OCI-LY7 (cell line): Measurements from ENCODE around the gene AGBL3. TPM values are rescaled to one million over a fixed set of nuclear protein-coding genes. Genes with fewer than 3 reads are reported as not detected.
A peak's percentile ranks its signal among the peaks of the same experiment; 100 is the strongest.

Experiments
- BruUV-seq: library from RNA; stranded (reverse); fragments of 400-500 nt; replicated peaks from 2 replicates; lab custom pipeline; 2021; lab: Mats Ljungman, UMichigan
- CTCF ChIA-PET: fragments of 300-600 bp; sonication (Branson Sonifier 250); formaldehyde crosslinking; loops from one replicate; lab custom pipeline; 2022; ENCODE audit warnings: antibody characterized with exemption; ENCODE audit not compliant: unreplicated experiment; lab: Charles Lee
- POLR2A ChIA-PET: fragments of 300-600 bp; sonication (Branson Sonifier 250); formaldehyde crosslinking; loops from one replicate; lab custom pipeline; 2022; ENCODE audit warnings: antibody characterized with exemption; lab: Charles Lee
- DNase-seq: peaks from one replicate; pipeline ENCODE4 v3.0.0-alpha.2; 2015; ENCODE audit warnings: low spot score
- H2AFZ ChIP-seq: fragments of 200-600 bp; sonication (generic), shearing (Covaris generic); 2 replicates; pipeline ENCODE4 v1.6.1; 2014; ENCODE audit warnings: mild to moderate bottlenecking, antibody characterized with exemption, low read length, moderate library complexity
- H3K27ac ChIP-seq: fragments of 200-600 bp; sonication (generic); 2 replicates; pipeline ENCODE4 v1.5.1; 2014; ENCODE audit warnings: mixed run types, low read depth, mild to moderate bottlenecking, moderate library complexity, low read length, inconsistent platforms; ENCODE audit not compliant: poor library complexity, severe bottlenecking
- H3K36me3 ChIP-seq: fragments of 200-600 bp; sonication (generic); 2 replicates; pipeline ENCODE4 v1.6.1; 2014; ENCODE audit warnings: mild to moderate bottlenecking, antibody characterized with exemption, low read length, moderate library complexity, mixed read lengths; ENCODE audit not compliant: insufficient read depth
- H3K4me1 ChIP-seq: fragments of 200-600 bp; sonication (generic); 2 replicates; pipeline ENCODE4 v1.5.1; 2014; ENCODE audit warnings: mild to moderate bottlenecking, low read length; ENCODE audit not compliant: insufficient read depth, poor library complexity, severe bottlenecking
- H3K4me2 ChIP-seq: fragments of 200-600 bp; sonication (generic); 2 replicates; pipeline ENCODE4 v1.6.1; 2014; ENCODE audit warnings: mild to moderate bottlenecking, low read length
- H3K4me3 ChIP-seq: fragments of 200-600 bp; sonication (generic); 2 replicates; pipeline ENCODE4 v1.5.1; 2014; ENCODE audit warnings: mild to moderate bottlenecking, low read depth, low read length; ENCODE audit not compliant: poor library complexity, severe bottlenecking
- H3K79me2 ChIP-seq: fragments of 200-600 bp; sonication (generic); 2 replicates; pipeline ENCODE4 v1.6.1; 2016; ENCODE audit warnings: low read depth, mild to moderate bottlenecking, low read length, moderate library complexity, mixed read lengths; ENCODE audit not compliant: insufficient read depth
- H3K9me2 ChIP-seq: fragments of 200-600 bp; sonication (generic); 2 replicates; pipeline ENCODE4 v1.6.1; 2016; ENCODE audit warnings: mild to moderate bottlenecking, low read length, mixed read lengths; ENCODE audit not compliant: insufficient read depth
- H3K9me3 ChIP-seq: fragments of 200-600 bp; sonication (generic); 2 replicates; pipeline ENCODE4 v1.6.1; 2014; ENCODE audit warnings: mild to moderate bottlenecking, mixed run types, low read length, mixed read lengths
- H4K20me1 ChIP-seq: fragments of 200-600 bp; sonication (generic); 2 replicates; pipeline ENCODE4 v1.6.1; 2014; ENCODE audit warnings: mild to moderate bottlenecking, antibody characterized with exemption, low read length, moderate library complexity, mixed read lengths; ENCODE audit not compliant: insufficient read depth
- EZH2phosphoT487 ChIP-seq: fragments of 200-600 bp; sonication (generic); IDR thresholded peaks from 2 replicates; pipeline ENCODE4 v1.6.1; 2018; ENCODE audit warnings: low read depth, borderline replicate concordance, mild to moderate bottlenecking, mixed run types, antibody characterized with exemption, low read length, moderate library complexity, mixed read lengths
- intact Hi-C: fragments of 100-400 bp; cut with micrococcal nuclease; formaldehyde crosslinking; loops from one replicate; pipeline ENCODE4 v1.10.0; 2022; ENCODE audit not compliant: unreplicated experiment
- total RNA-seq, 2 experiments: library from RNA; depleted of rRNA in 1 of 2; stranded (reverse); fragments of >200 nt in 1 of 2; shearing (Covaris generic) in 1 of 2; gene quantifications; 2 replicates each; pipeline ENCODE4 v1.2.3, GENCODE V29; 2014 to 2022
- TF ChIP-seq, protein P1 (sequence below): fragments of 200-600 bp; sonication (generic); conservative IDR thresholded peaks from 2 replicates; pipeline ENCODE4 v1.5.1; 2014; ENCODE audit warnings: mild to moderate bottlenecking, antibody characterized with exemption, low read length, moderate library complexity, mixed read lengths

Gene AGBL3
- total RNA-seq, 2 experiments from 2014 or later: 3.5 to 4.9 TPM

- peak; percentile 27 for DNase-seq
- no peak for TF ChIP-seq EZH2phosphoT487
- TF ChIP-seq, protein P1, sequence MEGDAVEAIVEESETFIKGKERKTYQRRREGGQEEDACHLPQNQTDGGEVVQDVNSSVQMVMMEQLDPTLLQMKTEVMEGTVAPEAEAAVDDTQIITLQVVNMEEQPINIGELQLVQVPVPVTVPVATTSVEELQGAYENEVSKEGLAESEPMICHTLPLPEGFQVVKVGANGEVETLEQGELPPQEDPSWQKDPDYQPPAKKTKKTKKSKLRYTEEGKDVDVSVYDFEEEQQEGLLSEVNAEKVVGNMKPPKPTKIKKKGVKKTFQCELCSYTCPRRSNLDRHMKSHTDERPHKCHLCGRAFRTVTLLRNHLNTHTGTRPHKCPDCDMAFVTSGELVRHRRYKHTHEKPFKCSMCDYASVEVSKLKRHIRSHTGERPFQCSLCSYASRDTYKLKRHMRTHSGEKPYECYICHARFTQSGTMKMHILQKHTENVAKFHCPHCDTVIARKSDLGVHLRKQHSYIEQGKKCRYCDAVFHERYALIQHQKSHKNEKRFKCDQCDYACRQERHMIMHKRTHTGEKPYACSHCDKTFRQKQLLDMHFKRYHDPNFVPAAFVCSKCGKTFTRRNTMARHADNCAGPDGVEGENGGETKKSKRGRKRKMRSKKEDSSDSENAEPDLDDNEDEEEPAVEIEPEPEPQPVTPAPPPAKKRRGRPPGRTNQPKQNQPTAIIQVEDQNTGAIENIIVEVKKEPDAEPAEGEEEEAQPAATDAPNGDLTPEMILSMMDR: peak; percentile 67
- intact Hi-C loops: loop anchor here (5.0 to 10.0 kb wide), 2 partner anchors 82 to 509 kb away; no protein-coding TSS in a partner anchor
- Histone ChIP-seq H3K79me2 (no peaks in the 10 kb centered on the region), H2AFZ (no peak overlapping the region), H3K4me3 (no peak overlapping the region), H4K20me1 (no peaks in the 10 kb centered on the region), H3K9me3 (no peaks in the 10 kb centered on the region), H3K27ac (no peak overlapping the region), H3K4me2 (no peak overlapping the region), H3K4me1 (no peaks in the 10 kb centered on the region), H3K36me3 (no peaks in the 10 kb centered on the region), H3K9me2 (no peaks in the 10 kb centered on the region)
- no TSS peak for BruUV-seq
- ChIA-PET CTCF (no interaction called here), POLR2A (no interaction called here)
Observed at GRCh38 chr7:134943785-134944400, 42.4 kb upstream of the AGBL3 start.

DNA sequence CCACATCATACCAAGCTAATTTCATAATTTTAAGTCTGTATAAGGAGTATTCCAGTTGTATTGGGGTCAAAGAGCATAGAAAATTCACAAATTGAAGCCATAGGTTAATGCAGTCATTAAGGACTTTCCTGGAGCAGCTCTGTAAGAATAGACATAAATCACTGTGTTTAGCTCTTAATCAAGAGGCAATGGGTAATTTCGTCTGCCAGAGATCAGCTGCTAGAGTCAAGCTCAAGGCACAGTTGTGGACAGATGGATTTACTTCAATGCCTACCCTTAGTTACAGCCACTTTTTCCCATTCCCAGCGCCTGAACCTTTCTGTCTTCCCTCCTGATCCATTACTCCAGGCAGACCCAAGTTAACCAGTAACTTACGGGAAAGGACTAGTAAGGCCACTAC lies 40.6 kb upstream of the AGBL3 start:
- POLR2A ChIA-PET: no interaction called here
- H3K79me2 ChIP-seq: no peaks in the 10 kb centered on the region
- intact Hi-C loops: loop anchor here (10.0 kb wide), 1 partner anchor 511 kb away; no protein-coding TSS in a partner anchor

DNA sequence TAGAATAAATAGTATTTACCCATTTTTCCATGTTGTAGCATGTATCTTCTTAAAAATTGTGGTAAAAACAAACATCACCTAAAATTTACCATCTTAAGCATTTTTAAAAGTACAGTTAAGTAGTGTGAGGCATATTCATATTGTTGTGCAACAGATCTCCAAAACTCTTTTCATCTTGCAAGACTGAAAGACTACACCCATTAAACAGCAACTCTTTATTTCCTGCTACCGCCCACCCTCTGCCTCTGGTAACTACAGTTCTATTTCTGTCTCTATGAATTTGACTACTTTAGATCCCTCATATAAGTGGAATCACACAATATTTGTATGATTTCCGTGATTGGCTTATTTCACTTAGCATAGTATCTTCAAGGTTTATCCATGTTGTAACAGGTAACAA lies 40.0 kb upstream of the AGBL3 start:
- no peak for DNase-seq
- intact Hi-C loops: loop anchor here (10.0 kb wide), 1 partner anchor 511 kb away; no protein-coding TSS in a partner anchor
- Histone ChIP-seq H3K79me2 (no peaks in the 10 kb centered on the region), H3K9me2 (no peaks in the 10 kb centered on the region), H3K4me2 (no peak overlapping the region), H3K36me3 (no peaks in the 10 kb centered on the region), H3K4me3 (no peak overlapping the region), H2AFZ (no peak overlapping the region), H3K27ac (no peak overlapping the region), H3K4me1 (no peaks in the 10 kb centered on the region), H3K9me3 (no peaks in the 10 kb centered on the region), H4K20me1 (no peaks in the 10 kb centered on the region)
- no TSS peak for BruUV-seq
- ChIA-PET CTCF (no interaction called here), POLR2A (no interaction called here)
- no peak for TF ChIP-seq EZH2phosphoT487
- TF ChIP-seq, protein P1: no peak

More for the DNA sequence above, 40.6 kb upstream of the AGBL3 start:
- CTCF ChIA-PET: no interaction called here
- Histone ChIP-seq H3K9me3 (no peaks in the 10 kb centered on the region), H2AFZ (no peak overlapping the region), H3K4me1 (no peaks in the 10 kb centered on the region), H3K27ac (no peak overlapping the region), H3K4me2 (no peak overlapping the region), H3K36me3 (no peaks in the 10 kb centered on the region), H3K9me2 (no peaks in the 10 kb centered on the region), H4K20me1 (no peaks in the 10 kb centered on the region), H3K4me3 (no peak overlapping the region)
- BruUV-seq: no TSS peak
- TF ChIP-seq, protein P1: no peak
- no peak for TF ChIP-seq EZH2phosphoT487
- DNase-seq: no peak
